Right ventricle myocardium inferior (tissue), 1 donor: Measurements from ENCODE around the gene TBCC. TPM values are rescaled to one million over a fixed set of nuclear protein-coding genes. Genes with fewer than 3 reads are reported as not detected.

Experiments used
- ATAC-seq: fragments of 200-7000 bp; cut with Tn5 transposase; one replicate; pipeline ENCODE4 v1.9.1; 2020; ENCODE audit warnings: mild to moderate bottlenecking, moderate library complexity
- DNase-seq: peaks from one replicate; pipeline ENCODE4 v3.0.0; 2021; ENCODE audit errors: missing footprints
- intact Hi-C: fragments of 100-400 bp; cut with DNase I; formaldehyde crosslinking; loops from one replicate; pipeline ENCODE4 v1.11.0; 2022
- long read RNA-seq: library from polyadenylated mRNA; unstranded; transcript quantifications from one replicate; pipeline ENCODE4 v2.0.0, GENCODE V29; 2021
- total RNA-seq: library from RNA; stranded (reverse); fragmentation: NEBNext Ultra II Directional; extraction: Animal tissue kit (Norgen Biotek cat#: 25700); gene quantifications from one replicate; pipeline ENCODE4 v1.2.1, GENCODE V29; 2021
- donor health status: DM: no; HTN: yes; CAD: no; lungs with severe emphysema.

TBCC gene
- 12.0 TPM for total RNA-seq
- long read RNA-seq, transcript TBCC-201 (1 exons, 1,616 nt), result major isoform, 5 of 5 reads
- long read RNA-seq, partial matches to known transcripts, result 0 of 5 reads
- long read RNA-seq, other reads (novel, unspliced or antisense), result 0 of 5 reads

GRCh38 chr6:42745640-42746462, at the start of gene TBCC:
Gene TBCC, minus strand, starts transcription at chr6:42746103. Its CDS starts 30 bp downstream, at chr6:42746073.
- intact Hi-C loops, result loop anchor here (1.0 to 10.0 kb wide), 3 partner anchors 37 to 181 kb away; partner anchors contain the start of genes RPL7L1 and UBR2
- DNase-seq, result peak; percentile 96
- ATAC-seq, result peak; percentile 95

GRCh38 chr6:42795651-42796050, 49.7 kb upstream of the TBCC start:
- ATAC-seq (no peak), DNase-seq (no peak)
- intact Hi-C loops, result no loop called here

DNA sequence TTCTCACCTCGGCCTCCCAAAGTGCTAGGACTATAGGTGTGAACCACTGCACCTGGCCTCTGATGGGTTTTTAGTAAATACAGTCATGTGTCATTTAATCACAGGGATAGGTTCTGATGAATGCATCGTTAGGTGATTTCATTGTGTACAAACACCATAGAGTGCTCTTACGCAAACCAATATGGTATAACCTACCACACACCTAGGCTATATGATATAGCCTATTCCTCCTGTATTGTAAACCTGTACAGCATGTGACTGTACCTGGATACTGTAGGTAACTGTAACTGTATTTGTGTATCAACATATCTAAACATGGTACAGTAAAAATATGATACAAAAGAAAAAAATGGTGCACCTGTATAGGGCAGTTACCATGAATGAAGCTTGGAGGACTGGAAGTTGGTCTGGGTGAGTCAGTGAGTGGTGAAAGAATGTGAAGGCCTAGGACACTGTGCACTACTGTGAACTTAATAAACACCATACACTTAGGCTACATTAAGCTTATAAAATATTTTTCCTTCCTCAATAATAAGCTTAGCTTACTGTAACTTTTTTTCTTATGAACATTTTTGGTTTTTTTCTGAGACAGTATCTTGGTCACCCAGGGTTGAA, 45.9 kb upstream of the TBCC start:
- intact Hi-C loops, result no loop called here
- DNase-seq, result no peak
- ATAC-seq, result no peak

DNA sequence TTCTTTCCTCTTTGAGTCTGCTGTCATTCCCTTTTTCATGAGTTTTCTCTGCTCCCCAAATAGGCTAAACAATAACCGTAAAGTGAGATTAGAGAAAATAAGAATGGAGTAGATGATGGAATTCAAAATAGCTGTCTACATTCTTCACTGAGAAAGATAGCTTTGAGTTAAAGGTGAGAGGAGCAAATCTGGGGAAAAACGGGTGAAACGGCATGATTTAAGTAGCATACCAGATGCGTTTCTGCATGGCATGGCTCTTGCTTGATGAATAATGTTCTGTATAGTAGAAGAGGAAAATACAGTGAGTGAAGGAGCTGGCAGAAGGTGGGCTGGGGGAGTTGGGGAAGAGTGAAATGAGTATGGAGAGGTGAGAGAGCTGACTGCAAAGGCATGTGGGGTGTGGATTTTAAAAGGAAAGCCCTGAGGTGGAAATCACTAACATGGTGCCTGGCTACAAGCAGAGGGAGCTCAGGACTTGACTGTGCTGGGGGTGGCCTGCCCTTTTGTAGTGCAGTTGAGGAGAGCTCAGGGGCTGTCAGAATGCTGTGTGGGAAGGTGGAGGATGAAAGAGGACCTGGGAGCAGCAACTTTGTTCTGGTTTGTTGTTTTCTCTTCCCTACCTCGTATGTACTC, 44.8 kb upstream of the TBCC start:
- intact Hi-C loops, result no loop called here
- no peak for DNase-seq
- no peak for ATAC-seq

DNA sequence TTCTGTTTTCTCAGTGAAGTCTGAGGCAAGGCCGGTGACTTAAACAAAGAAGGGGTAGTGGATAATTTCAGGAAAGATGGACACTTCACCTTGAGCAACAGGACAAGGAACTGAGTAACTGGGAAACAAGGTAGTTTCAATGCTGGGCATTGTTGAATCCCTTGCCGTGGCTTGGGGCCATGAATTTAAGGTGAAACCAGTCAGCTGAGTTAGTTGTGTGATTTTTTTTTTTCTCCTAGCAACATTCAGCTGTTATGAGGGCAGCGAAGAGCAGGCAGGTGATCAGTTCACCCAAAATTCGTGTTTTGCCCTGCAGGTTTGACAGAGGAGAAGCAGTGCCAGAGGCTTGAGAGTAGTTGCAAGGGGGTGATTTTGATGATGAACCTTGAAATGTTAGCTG, 42.8 kb upstream of the TBCC start:
- intact Hi-C loops, result loop anchor here (10.0 kb wide), 1 partner anchor 726 kb away; the partner anchor contains the start of genes LRRC73, POLR1C and YIPF3
- no peak for ATAC-seq
- no peak for DNase-seq

DNA sequence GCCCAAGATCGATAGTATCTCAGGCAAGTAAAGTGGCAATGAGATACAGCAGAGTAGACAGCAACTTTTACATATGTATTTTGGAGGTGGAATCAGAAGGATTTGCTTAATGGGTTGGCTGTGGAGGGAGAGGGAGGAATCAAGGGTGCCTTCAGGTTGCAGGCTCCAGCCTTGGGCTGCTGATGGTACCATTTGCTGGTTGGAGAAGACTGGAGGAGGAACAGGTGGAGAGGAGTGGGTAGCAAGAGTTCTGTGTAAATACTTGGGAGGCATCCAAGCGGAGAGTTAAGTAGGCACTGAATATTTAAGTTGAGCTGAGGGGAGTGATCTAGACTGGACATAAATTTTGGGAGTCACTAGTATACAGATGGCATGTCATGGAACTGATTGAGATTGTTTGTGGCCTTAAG, 41.2 kb upstream of the TBCC start:
- no peak for DNase-seq
- ATAC-seq, result no peak
- intact Hi-C loops, result loop anchor here (10.0 kb wide), 1 partner anchor 728 kb away; the partner anchor contains the start of genes LRRC73, POLR1C and YIPF3

DNA sequence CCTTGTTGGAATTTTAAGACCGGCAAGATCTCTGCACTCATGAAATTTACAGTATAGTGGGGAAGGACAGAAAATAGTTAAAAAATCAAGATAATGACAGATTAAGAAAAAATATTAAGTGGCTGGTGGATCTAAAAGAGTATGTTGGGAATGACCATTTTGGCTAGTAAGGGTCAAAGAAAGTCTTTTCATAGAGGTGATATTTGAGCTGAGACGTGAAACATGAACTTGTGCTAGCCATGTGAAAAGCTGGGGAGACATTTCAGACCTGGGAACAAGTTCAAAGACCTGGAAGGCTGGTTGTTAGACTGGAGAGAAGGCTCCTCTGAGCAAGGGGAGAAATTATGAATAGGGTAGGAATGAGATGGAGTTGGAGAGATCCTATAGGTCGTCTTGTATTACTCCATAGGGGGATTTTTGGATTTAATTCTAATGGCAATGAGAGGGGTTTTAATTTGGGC, 40.7 kb upstream of the TBCC start:
- DNase-seq (no peak), ATAC-seq (no peak)
- intact Hi-C loops, result loop anchor here (10.0 kb wide), 1 partner anchor 728 kb away; the partner anchor contains the start of genes LRRC73, POLR1C and YIPF3

GRCh38 chr6:42784717-42785498, 39.0 kb upstream of the TBCC start:
- intact Hi-C loops, result loop anchor here (10.0 kb wide), 1 partner anchor 730 kb away; the partner anchor contains the start of genes LRRC73, POLR1C and YIPF3
- no peak for DNase-seq
- ATAC-seq, result no peak

- intact Hi-C loops, result loop anchor here (1.0 to 10.0 kb wide), 3 partner anchors 38 to 731 kb away; partner anchors contain the start of genes LRRC73, POLR1C, RPL7L1 and TBCC
- ATAC-seq, result peak; percentile 20
- no peak for DNase-seq
These were observed 38.2 kb upstream of the TBCC start for GRCh38 chr6:42783876-42784642.

- intact Hi-C loops, result loop anchor here (1.0 to 10.0 kb wide), 3 partner anchors 37 to 731 kb away; partner anchors contain the start of genes LRRC73, POLR1C, RPL7L1 and TBCC
- peak; percentile 92 for DNase-seq
These were observed 37.4 kb upstream of the TBCC start for GRCh38 chr6:42783177-42783875.

DNA sequence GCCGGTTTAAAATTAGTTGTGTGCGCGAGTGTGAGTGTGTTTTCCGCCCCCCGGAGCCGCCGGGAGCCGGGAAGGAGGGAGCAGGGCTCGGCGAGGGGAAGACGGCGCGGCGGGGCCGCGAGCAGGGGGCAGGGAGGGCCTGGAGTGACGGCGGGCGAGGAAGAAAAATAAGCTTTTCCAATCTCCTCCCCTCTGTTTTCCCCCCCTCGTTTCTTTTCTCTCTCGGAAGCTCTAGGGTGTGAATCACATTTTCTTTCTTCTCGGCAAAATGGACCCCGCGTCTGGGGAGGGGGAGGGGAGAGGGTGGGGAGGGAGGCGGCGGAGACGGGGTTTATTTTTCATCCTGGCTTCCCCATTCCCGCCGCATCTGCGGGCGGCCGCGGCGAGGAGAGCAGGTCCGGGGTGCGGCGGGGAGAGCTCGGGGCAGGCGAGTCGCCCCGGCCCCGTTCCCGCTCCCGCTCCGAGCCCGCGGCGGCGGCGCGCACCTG, 36.8 kb upstream of the TBCC start:
- intact Hi-C loops, result loop anchor here (1.0 to 10.0 kb wide), 3 partner anchors 36 to 732 kb away; partner anchors contain the start of genes LRRC73, POLR1C, RPL7L1 and TBCC
- peak; percentile 88 for DNase-seq
- ATAC-seq, result peak; percentile 83

More at GRCh38 chr6:42783177-42783875, 37.4 kb upstream of the TBCC start:
- ATAC-seq, result peak; percentile 65

DNA sequence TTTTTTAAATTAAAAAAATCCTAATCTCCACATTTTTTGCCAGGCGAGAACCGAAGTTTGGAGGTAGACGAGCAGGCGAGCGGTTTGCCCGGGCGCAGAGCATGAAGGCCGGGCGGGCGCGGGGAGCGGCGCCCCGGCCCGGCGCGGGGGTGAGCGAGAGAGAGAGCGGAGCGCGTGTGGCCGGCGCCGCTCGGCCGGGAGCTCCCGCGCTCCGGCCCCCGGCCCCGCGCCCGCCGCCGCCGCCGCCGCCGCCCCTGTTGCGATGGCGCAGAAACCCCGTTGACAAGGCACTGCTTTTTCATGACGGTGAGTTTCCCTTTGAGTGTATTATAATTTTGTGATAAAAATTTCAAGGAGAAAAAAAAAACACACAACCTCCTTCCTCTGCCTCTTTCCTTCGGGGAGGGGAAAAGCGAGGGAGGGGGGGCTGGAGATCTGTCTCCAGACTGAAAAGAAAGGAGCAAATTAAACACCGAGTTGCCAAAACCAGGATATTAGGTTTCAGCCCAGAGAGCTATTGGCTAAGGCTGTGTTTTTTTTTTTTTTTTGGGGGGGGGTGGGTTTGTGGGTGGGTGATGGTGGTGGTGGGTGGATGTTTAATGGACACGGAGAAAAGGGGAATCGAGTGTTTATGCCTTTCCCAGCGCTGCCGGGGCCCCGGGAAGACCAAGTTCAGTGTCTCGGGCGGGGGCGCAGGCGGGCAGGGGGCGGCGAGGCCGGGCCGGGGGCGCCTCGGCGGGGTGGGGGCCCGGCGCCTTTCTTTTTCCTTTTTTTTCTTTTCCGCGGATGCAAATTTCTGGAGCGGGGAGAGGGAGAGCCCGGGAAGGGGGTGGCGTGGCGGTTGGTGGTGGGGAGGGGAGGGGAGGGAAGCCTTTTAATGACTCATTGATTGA, 36.1 kb upstream of the TBCC start, which contains the start of gene BICRAL:
BICRAL (plus strand) TSS at position 257 of the 893 bp plus-strand sequence. CDS start 39,971 bp downstream, outside the sequence.
- ATAC-seq (peak; percentile 15), DNase-seq (peak; percentile 72)
- intact Hi-C loops, result loop anchor here (2.0 to 10.0 kb wide), 2 partner anchors 97 to 733 kb away; partner anchors contain the start of genes LRRC73, POLR1C, RPL7L1 and YIPF3

DNA sequence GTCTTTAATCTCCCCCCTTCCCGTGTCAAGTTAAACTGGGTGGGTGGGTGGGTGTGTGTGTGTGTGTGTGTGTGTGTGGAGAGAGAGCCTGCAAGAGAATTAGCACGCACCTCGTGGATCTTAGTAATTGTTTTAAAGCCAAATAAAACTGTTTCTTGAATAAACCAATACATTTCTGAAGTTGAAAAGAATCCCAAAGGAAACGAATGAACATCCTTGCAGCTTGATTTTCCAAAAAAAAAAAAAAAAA, 35.6 kb upstream of the TBCC start:
- DNase-seq (no peak), ATAC-seq (no peak)
- intact Hi-C loops, result loop anchor here (10.0 kb wide), 1 partner anchor 733 kb away; the partner anchor contains the start of genes LRRC73, POLR1C and YIPF3

GRCh38 chr6:42779521-42779920, 33.6 kb upstream of the TBCC start:
- DNase-seq, result no peak
- intact Hi-C loops, result no loop called here
- no peak for ATAC-seq

DNA sequence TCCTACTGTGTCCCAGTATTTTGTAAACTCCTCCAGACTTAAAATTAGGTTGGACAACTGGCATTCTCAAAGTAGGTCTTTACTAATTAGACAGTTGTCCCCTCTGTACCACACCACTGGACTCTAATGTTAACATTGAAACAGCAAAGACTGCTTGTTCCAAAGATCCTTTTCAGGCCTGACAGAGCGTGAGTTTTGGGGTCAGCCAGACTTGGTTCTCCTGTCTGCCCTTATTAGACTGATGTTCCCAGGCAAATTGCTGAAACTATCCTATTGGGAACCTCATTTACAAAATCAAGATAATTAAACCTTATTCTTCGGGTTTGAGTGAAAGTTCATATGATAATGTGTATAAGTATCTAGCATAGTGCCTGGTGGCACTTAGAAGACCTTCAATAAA, 32.2 kb upstream of the TBCC start:
- intact Hi-C loops, result no loop called here
- no peak for ATAC-seq
- DNase-seq, result no peak
